PFSK-1 (cell line): ENCODE measurements around the gene LSS.

Source experiments
- POLR2AphosphoS5 ChIP-seq: IDR thresholded peaks from 2 replicates; pipeline ENCODE4 v1.6.1; 2012; ENCODE audit warnings: low read depth, mild to moderate bottlenecking, control low read depth, low read length, moderate library complexity
- TAF1 ChIP-seq: IDR thresholded peaks from 2 replicates; pipeline ENCODE4 v1.6.1; 2012; ENCODE audit warnings: low read length, control low read depth, borderline replicate concordance; ENCODE audit not compliant: insufficient read depth
- TF ChIP-seq, protein P1 (sequence below), 2 experiments: IDR thresholded peaks; 2 replicates each; pipeline versions ENCODE4 v1.6.1 to v1.8.0; 2011 to 2012; ENCODE audit warnings: low read depth in 2 of 2, low read length in 2 of 2, control low read depth in 1 of 2, inconsistent platforms in 1 of 2, mild to moderate bottlenecking in 1 of 2, moderate library complexity in 1 of 2; ENCODE audit not compliant: insufficient read depth in 1 of 2

DNA sequence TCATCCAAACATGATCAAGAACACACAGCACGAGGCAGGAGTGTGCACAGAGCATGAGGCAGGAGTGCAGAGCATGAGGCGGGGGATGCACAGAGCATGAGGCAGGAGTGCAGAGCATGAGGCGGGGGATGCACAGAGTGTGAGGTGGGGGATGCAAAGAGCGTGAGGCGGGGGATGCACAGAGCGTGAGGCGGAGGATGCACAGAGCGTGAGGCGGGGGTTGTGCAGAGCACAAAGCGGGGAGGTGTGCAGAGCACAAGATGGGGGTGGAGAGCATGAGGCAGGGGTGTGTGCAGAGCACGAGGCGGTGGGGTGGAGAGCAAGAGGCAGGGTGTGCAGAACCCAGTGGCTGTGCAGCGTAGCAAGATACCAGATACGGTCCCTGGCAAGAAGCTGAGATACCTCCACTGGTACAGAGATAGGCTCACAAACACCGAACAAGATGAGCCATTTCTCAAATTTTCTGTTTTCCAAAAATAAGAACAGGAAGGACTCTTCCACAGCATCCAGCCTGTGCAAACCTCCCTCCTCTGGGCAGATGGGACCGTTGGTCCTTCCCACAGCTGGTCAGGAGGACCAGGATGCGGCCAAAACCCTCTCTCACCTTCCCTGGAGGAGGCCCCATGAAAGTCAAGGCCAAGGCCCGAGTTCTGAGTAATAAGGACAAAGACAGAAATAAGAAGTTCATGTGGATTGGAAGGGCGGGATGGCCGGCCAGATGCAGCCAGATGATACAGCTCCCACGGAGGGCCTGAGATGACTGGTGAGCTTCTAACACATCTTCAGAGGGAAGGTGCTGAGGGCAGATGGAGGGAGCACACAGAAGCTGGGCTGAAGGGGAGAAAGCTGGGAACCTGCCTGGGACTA is 56.3 kb downstream of the LSS start:
- TF ChIP-seq TAF1, result no peak
- TF ChIP-seq, protein P1, sequence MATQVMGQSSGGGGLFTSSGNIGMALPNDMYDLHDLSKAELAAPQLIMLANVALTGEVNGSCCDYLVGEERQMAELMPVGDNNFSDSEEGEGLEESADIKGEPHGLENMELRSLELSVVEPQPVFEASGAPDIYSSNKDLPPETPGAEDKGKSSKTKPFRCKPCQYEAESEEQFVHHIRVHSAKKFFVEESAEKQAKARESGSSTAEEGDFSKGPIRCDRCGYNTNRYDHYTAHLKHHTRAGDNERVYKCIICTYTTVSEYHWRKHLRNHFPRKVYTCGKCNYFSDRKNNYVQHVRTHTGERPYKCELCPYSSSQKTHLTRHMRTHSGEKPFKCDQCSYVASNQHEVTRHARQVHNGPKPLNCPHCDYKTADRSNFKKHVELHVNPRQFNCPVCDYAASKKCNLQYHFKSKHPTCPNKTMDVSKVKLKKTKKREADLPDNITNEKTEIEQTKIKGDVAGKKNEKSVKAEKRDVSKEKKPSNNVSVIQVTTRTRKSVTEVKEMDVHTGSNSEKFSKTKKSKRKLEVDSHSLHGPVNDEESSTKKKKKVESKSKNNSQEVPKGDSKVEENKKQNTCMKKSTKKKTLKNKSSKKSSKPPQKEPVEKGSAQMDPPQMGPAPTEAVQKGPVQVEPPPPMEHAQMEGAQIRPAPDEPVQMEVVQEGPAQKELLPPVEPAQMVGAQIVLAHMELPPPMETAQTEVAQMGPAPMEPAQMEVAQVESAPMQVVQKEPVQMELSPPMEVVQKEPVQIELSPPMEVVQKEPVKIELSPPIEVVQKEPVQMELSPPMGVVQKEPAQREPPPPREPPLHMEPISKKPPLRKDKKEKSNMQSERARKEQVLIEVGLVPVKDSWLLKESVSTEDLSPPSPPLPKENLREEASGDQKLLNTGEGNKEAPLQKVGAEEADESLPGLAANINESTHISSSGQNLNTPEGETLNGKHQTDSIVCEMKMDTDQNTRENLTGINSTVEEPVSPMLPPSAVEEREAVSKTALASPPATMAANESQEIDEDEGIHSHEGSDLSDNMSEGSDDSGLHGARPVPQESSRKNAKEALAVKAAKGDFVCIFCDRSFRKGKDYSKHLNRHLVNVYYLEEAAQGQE (IDR thresholded peaks at IDR 0.05; ENCODE audit: insufficient read depth in 1 of 2, low read depth in 2 of 2, low read length in 2 of 2), result no peak
- TF ChIP-seq POLR2AphosphoS5, result no peak
